Ishikawa (cell line): ENCODE measurements around the gene ANKRD11.

Experiments used
- EGR1 ChIP-seq: IDR thresholded peaks from 2 replicates; pipeline ENCODE4 v1.6.1; 2012
- EP300 ChIP-seq: IDR thresholded peaks from 2 replicates; pipeline ENCODE4 v1.6.1; 2012; ENCODE audit warnings: borderline replicate concordance
- FOXM1 ChIP-seq: IDR thresholded peaks from 2 replicates; pipeline ENCODE4 v1.6.1; 2012; ENCODE audit warnings: low read depth, borderline replicate concordance
- MAX ChIP-seq: IDR thresholded peaks from 2 replicates; pipeline ENCODE4 v1.6.1; 2012
- NFIC ChIP-seq: IDR thresholded peaks from 2 replicates; pipeline ENCODE4 v1.6.1; 2012
- RAD21 ChIP-seq: IDR thresholded peaks from 2 replicates; pipeline ENCODE4 v1.6.1; 2012; ENCODE audit warnings: low read depth
- REST ChIP-seq: IDR thresholded peaks from 2 replicates; pipeline ENCODE4 v1.6.1; 2012; ENCODE audit warnings: low read depth, mild to moderate bottlenecking
- TAF1 ChIP-seq: IDR thresholded peaks from 2 replicates; pipeline ENCODE4 v1.6.1; 2012; ENCODE audit warnings: low read depth, mild to moderate bottlenecking
- YY1 ChIP-seq: IDR thresholded peaks from 2 replicates; pipeline ENCODE4 v1.6.1; 2012; ENCODE audit warnings: low read depth
- ZBTB7A ChIP-seq: IDR thresholded peaks from 2 replicates; pipeline ENCODE4 v1.6.1; 2012; ENCODE audit warnings: low read depth

GRCh38 chr16:89380681-89381080 is 109.7 kb downstream of the ANKRD11 start:
- TF ChIP-seq FOXM1: no peak
- no peak for TF ChIP-seq NFIC
- no peak for TF ChIP-seq RAD21
- TF ChIP-seq EGR1: no peak
- TF ChIP-seq ZBTB7A: no peak
- no peak for TF ChIP-seq YY1
- no peak for TF ChIP-seq REST
- no peak for TF ChIP-seq TAF1
- no peak for TF ChIP-seq EP300
- no peak for TF ChIP-seq MAX
